IMR-90 (cell line): ENCODE data around the gene DPP6. TPM values are rescaled to one million over a fixed set of nuclear protein-coding genes. Genes with fewer than 3 reads are reported as not detected.

Experiments
- ATAC-seq: fragments of 200-7000 bp; cut with Tn5 transposase; 2 replicates; pipeline ENCODE4 v1.9.1; 2020; ENCODE audit warnings: low read depth, mild to moderate bottlenecking, moderate library complexity
- BruUV-seq: library from RNA; stranded (reverse); fragments of 400-500 nt; replicated peaks from 2 replicates; lab custom pipeline; 2021; lab: Mats Ljungman, UMichigan
- CTCF ChIA-PET: fragments of 300-600 bp; formaldehyde crosslinking; extraction: SDS; loops from one replicate; lab custom pipeline; 2021; ENCODE audit warnings: antibody characterized with exemption; lab: Yijun Ruan, JAX
- POLR2A ChIA-PET: fragments of 300-600 bp; sonication (Branson Sonifier 250); formaldehyde crosslinking; loops from one replicate; lab custom pipeline; 2022; ENCODE audit warnings: antibody characterized with exemption; ENCODE audit not compliant: unreplicated experiment; lab: Charles Lee
- DNase-seq: peaks from one replicate; pipeline ENCODE4 v3.0.0; 2013
- H2AFZ ChIP-seq: replicated peaks from 2 replicates; pipeline ENCODE3; 2013; ENCODE audit warnings: low read length, mild to moderate bottlenecking; ENCODE audit not compliant: poor library complexity
- H2AK5ac ChIP-seq: 2 replicates; pipeline ENCODE4 v1.6.1; 2013; ENCODE audit warnings: low read depth, low read length, inconsistent platforms
- H2AK9ac ChIP-seq: replicated peaks from 2 replicates; pipeline ENCODE3; 2013; ENCODE audit warnings: mild to moderate bottlenecking, low read depth, low read length, moderate library complexity; ENCODE audit not compliant: poor library complexity
- H2BK120ac ChIP-seq: 2 replicates; pipeline ENCODE4 v1.6.1; 2013; ENCODE audit warnings: low read depth, low read length, inconsistent platforms
- H2BK15ac ChIP-seq: 3 replicates; pipeline ENCODE4 v1.6.1; 2013; ENCODE audit warnings: low read depth, low read length, inconsistent platforms
- H2BK20ac ChIP-seq: 2 replicates; pipeline ENCODE4 v1.6.1; 2013; ENCODE audit warnings: low read depth, mild to moderate bottlenecking, inconsistent platforms, low read length, moderate library complexity
- H2BK5ac ChIP-seq: 2 replicates; pipeline ENCODE4 v1.6.1; 2013; ENCODE audit warnings: mild to moderate bottlenecking, low read depth, low read length, inconsistent platforms; ENCODE audit not compliant: poor library complexity, severe bottlenecking
- H3K14ac ChIP-seq: replicated peaks from 2 replicates; pipeline ENCODE4 v1.6.1; 2013; ENCODE audit warnings: low read depth, low read length, inconsistent platforms
- H3K18ac ChIP-seq: 2 replicates; pipeline ENCODE4 v1.6.1; 2013; ENCODE audit warnings: low read depth, low read length, control low read depth
- H3K23ac ChIP-seq: 2 replicates; pipeline ENCODE4 v1.6.1; 2013; ENCODE audit warnings: low read depth, low read length, inconsistent platforms
- H3K27ac ChIP-seq: 2 replicates; pipeline ENCODE4 v1.5.1; 2013; ENCODE audit warnings: mild to moderate bottlenecking, control low read depth, low read length; ENCODE audit not compliant: insufficient read depth
- H3K27me3 ChIP-seq: 2 replicates; pipeline ENCODE4 v1.6.1; 2013; ENCODE audit warnings: low read length; ENCODE audit not compliant: control insufficient read depth, insufficient read depth
- H3K36me3 ChIP-seq: 2 replicates; pipeline ENCODE4 v1.6.1; 2013; ENCODE audit warnings: low read length, mixed read lengths; ENCODE audit not compliant: control insufficient read depth, insufficient read depth
- H3K4ac ChIP-seq: 2 replicates; pipeline ENCODE4 v1.6.1; 2013; ENCODE audit warnings: low read depth, low read length, inconsistent platforms
- H3K4me1 ChIP-seq: 2 replicates; pipeline ENCODE4 v1.6.1; 2013; ENCODE audit warnings: low read length, mixed read lengths; ENCODE audit not compliant: control insufficient read depth, insufficient read depth
- H3K4me2 ChIP-seq: 2 replicates; pipeline ENCODE4 v1.6.1; 2013; ENCODE audit warnings: low read depth, mild to moderate bottlenecking, control low read depth, low read length, moderate library complexity
- H3K4me3 ChIP-seq: 2 replicates; pipeline ENCODE4 v1.5.1; 2013; ENCODE audit warnings: low read depth, mild to moderate bottlenecking, control low read depth, low read length, moderate library complexity; ENCODE audit not compliant: insufficient read depth
- H3K56ac ChIP-seq: 2 replicates; pipeline ENCODE4 v1.6.1; 2013; ENCODE audit warnings: low read length, inconsistent platforms; ENCODE audit not compliant: insufficient read depth; ENCODE audit errors: extremely low read depth
- H3K79me1 ChIP-seq, 2 experiments: 2 replicates each; pipeline ENCODE4 v1.6.1; 2013; ENCODE audit warnings: low read length in 2 of 2, inconsistent platforms in 1 of 2, low read depth in 1 of 2
- H3K9ac ChIP-seq: 2 replicates; pipeline ENCODE4 v1.6.1; 2013; ENCODE audit warnings: low read depth, low read length, control low read depth
- H3K9me1 ChIP-seq: 2 replicates; pipeline ENCODE4 v1.6.1; 2013; ENCODE audit warnings: low read length, inconsistent platforms; ENCODE audit not compliant: insufficient read depth
- H3K9me3 ChIP-seq: 2 replicates; pipeline ENCODE4 v1.6.1; 2013; ENCODE audit warnings: low read length; ENCODE audit not compliant: control insufficient read depth, insufficient read depth
- H4K20me1 ChIP-seq: 2 replicates; pipeline ENCODE4 v1.6.1; 2013; ENCODE audit warnings: low read length, inconsistent platforms; ENCODE audit not compliant: insufficient read depth
- H4K5ac ChIP-seq: 2 replicates; pipeline ENCODE4 v1.6.1; 2013; ENCODE audit warnings: mild to moderate bottlenecking, low read depth, low read length, control low read depth
- H4K8ac ChIP-seq, 2 experiments: 2 replicates each; pipeline ENCODE4 v1.6.1; 2013; ENCODE audit warnings: low read depth in 2 of 2, low read length in 2 of 2, control low read depth in 1 of 2, inconsistent platforms in 1 of 2
- H4K91ac ChIP-seq: 2 replicates; pipeline ENCODE4 v1.6.1; 2013; ENCODE audit warnings: low read depth, low read length, inconsistent platforms; ENCODE audit not compliant: insufficient read depth
- BHLHE40 ChIP-seq: fragments of 150-350 bp; IDR thresholded peaks from 2 replicates; pipeline ENCODE4 v1.6.1; 2016; ENCODE audit warnings: mild to moderate bottlenecking, low read depth, low read length
- CEBPB ChIP-seq: IDR thresholded peaks from 2 replicates; pipeline ENCODE4 v1.6.1; 2012; ENCODE audit warnings: low read depth, low read length, improper control_type of control experiment
- CHD1 ChIP-seq: IDR thresholded peaks from 2 replicates; pipeline ENCODE4 v1.6.1; 2012; ENCODE audit warnings: low read depth, low read length, improper control_type of control experiment
- CTCF ChIP-seq: conservative IDR thresholded peaks from 2 replicates; pipeline ENCODE4 v1.5.1; 2012; ENCODE audit warnings: mild to moderate bottlenecking, low read depth, low read length, improper control_type of control experiment
- ELK1 ChIP-seq: fragments of 150-350 bp; IDR thresholded peaks from 2 replicates; pipeline ENCODE4 v1.6.1; 2016; ENCODE audit warnings: low read depth, mild to moderate bottlenecking, low read length, moderate library complexity, borderline replicate concordance
- FOS ChIP-seq: fragments of 150-350 bp; IDR thresholded peaks from 2 replicates; pipeline ENCODE4 v1.6.1; 2016; ENCODE audit warnings: low read depth, low read length
- MAFK ChIP-seq: IDR thresholded peaks from 2 replicates; pipeline ENCODE4 v1.6.1; 2012; ENCODE audit warnings: low read depth, low read length, improper control_type of control experiment
- MAZ ChIP-seq: IDR thresholded peaks from 2 replicates; pipeline ENCODE4 v1.6.1; 2012; ENCODE audit warnings: low read depth, mild to moderate bottlenecking, low read length, improper control_type of control experiment, moderate library complexity, borderline replicate concordance
- MXI1 ChIP-seq: IDR thresholded peaks from 2 replicates; pipeline ENCODE4 v1.6.1; 2012; ENCODE audit warnings: low read depth, mild to moderate bottlenecking, low read length, moderate library complexity, borderline replicate concordance
- NFE2L2 ChIP-seq: fragments of 150-350 bp; IDR thresholded peaks from 2 replicates; pipeline ENCODE4 v1.6.1; 2016; ENCODE audit warnings: low read depth, mild to moderate bottlenecking, low read length
- POLR2A ChIP-seq: IDR thresholded peaks from 2 replicates; pipeline ENCODE4 v1.6.1; 2012; ENCODE audit warnings: mild to moderate bottlenecking, low read depth, low read length
- RAD21 ChIP-seq: IDR thresholded peaks from 2 replicates; pipeline ENCODE4 v1.6.1; 2012; ENCODE audit warnings: low read length, improper control_type of control experiment
- RCOR1 ChIP-seq: IDR thresholded peaks from 2 replicates; pipeline ENCODE4 v1.6.1; 2012; ENCODE audit warnings: mild to moderate bottlenecking, low read length, improper control_type of control experiment; ENCODE audit not compliant: insufficient replicate concordance
- RFX5 ChIP-seq: IDR thresholded peaks from 2 replicates; pipeline ENCODE4 v1.8.0; 2012; ENCODE audit warnings: low read depth, mild to moderate bottlenecking, low read length, moderate library complexity
- SMC3 ChIP-seq: fragments of 150-350 bp; IDR thresholded peaks from 2 replicates; pipeline ENCODE4 v1.6.1; 2016; ENCODE audit warnings: low read depth, mild to moderate bottlenecking, antibody characterized with exemption, low read length, moderate library complexity
- USF2 ChIP-seq: fragments of 150-350 bp; IDR thresholded peaks from 2 replicates; pipeline ENCODE4 v1.6.1; 2017; ENCODE audit warnings: mild to moderate bottlenecking, antibody characterized with exemption, low read length, low read depth
- WGBS, 2 experiments: methylation state at CpG; one replicate each; pipeline versions ENCODE4 v1.1.5 to v1.1.7; 2013; ENCODE audit warnings: missing lambda C conversion rate in 2 of 2; ENCODE audit not compliant: insufficient read length in 1 of 2; ENCODE audit errors: extremely low coverage in 2 of 2; 5-methylcytosine and 5-hydroxymethylcytosine counted together
- dilution Hi-C: fragments of 300-500 bp; cut with HindIII; formaldehyde crosslinking; loops from one replicate; pipeline ENCODE4 v1.14.3; 2018; ENCODE audit warnings: low sequenced_read_pairs; ENCODE audit not compliant: unreplicated experiment
- in situ Hi-C: fragments of 300-500 bp; cut with MboI; formaldehyde crosslinking; loops from 3 replicates; pipeline ENCODE4 v1.14.3; 2019; ENCODE audit warnings: low sequenced_read_pairs, inconsistent platforms, mixed read lengths
- intact Hi-C: fragments of 100-400 bp; cut with micrococcal nuclease; formaldehyde crosslinking; loops from 2 replicates; pipeline ENCODE4 v1.10.0; 2022
- polyA plus RNA-seq, 3 experiments: library from polyadenylated mRNA; depleted of rRNA; stranded (reverse); fragments of >200 nt; gene quantifications; 2 replicates each; pipeline ENCODE4 v1.2.3, GENCODE V29; 2012; ENCODE audit warnings: low replicate concordance in 1 of 3
- total RNA-seq: library from RNA; depleted of rRNA; stranded (reverse); fragments of >200 nt; gene quantifications from 2 replicates; pipeline ENCODE4 v1.2.3, GENCODE V29; 2012

Gene DPP6
- total and polyA plus RNA-seq, 2 of the 4 experiments (the other 2 are of a cell fraction): not detected

- Histone ChIP-seq H3K56ac (no peak overlapping the region), H3K27ac (no peak overlapping the region), H3K27me3 (no peaks in the 10 kb centered on the region), H3K4me3 (no peak overlapping the region), H3K23ac (no peak overlapping the region), H2AK9ac (no peak overlapping the region), H2BK20ac (no peak overlapping the region), H3K18ac (no peak overlapping the region), H3K4ac (no peak overlapping the region), H3K4me2 (no peak overlapping the region), H3K4me1 (0 out of 2 replicates have a peak, but pooled peaks cover 2% of the 10 kb centered on the region), H3K9me3 (peaks cover 2% of the 10 kb centered on the region; the same call in 1 of the 2 replicates), H4K91ac (no peak overlapping the region), H3K9me1 (no peaks in the 10 kb centered on the region; the same call in 1 of the 2 replicates), H4K8ac (no peak overlapping the region), H2AK5ac (no peak overlapping the region), H3K14ac (no peak overlapping the region), H2BK5ac (no peak overlapping the region), H3K36me3 (0 out of 2 replicates have a peak, but pooled peaks cover 1% of the 10 kb centered on the region), H4K20me1 (no peaks in the 10 kb centered on the region), H3K9ac (no peak overlapping the region), H2BK120ac (no peak overlapping the region), H4K5ac (no peak overlapping the region), H3K79me1 (no peaks in the 10 kb centered on the region; a peak in 1 of 4 replicates), H2BK15ac (no peak overlapping the region), H2AFZ (no peak overlapping the region)
- in situ Hi-C loops: no loop called here
- DNase-seq (peak; percentile 15), ATAC-seq (peak; percentile 35)
- ChIA-PET CTCF (interaction anchor here (1.3 to 1.6 kb wide), 2 partner anchors 9 to 21 kb away, joined by 4 to 8 read pairs; no protein-coding TSS in a partner anchor), POLR2A (interaction anchor here (0.6 kb wide), 1 partner anchor 798 kb away, joined by 3 read pairs; no protein-coding TSS in a partner anchor)
- intact Hi-C loops: no loop called here
- dilution Hi-C loops: no loop called here
- no TSS peak for BruUV-seq
- no peak for TF ChIP-seq USF2
- TF ChIP-seq ELK1: no peak
- no peak for TF ChIP-seq MAZ
- TF ChIP-seq SMC3: no peak
- no peak for TF ChIP-seq CHD1
- no peak for TF ChIP-seq RCOR1
- no peak for TF ChIP-seq FOS
- TF ChIP-seq POLR2A: no peak
- TF ChIP-seq NFE2L2: no peak
- TF ChIP-seq CEBPB: no peak
- TF ChIP-seq RAD21: no peak
- TF ChIP-seq MAFK: no peak
- no peak for TF ChIP-seq MXI1
- no peak for TF ChIP-seq RFX5
- no peak for TF ChIP-seq BHLHE40
- TF ChIP-seq CTCF: no peak
- no CpG with 5 or more reads among the region's 2 CpGs for WGBS, 2 experiments
Observed at GRCh38 chr7:154931906-154932305, 879.7 kb downstream of the DPP6 start.
